NCI-H345 (cell line): ENCODE results near the gene FLT3LG.
A peak's percentile ranks its signal among the peaks of the same experiment; 100 is the strongest.

Experiments used
- DNase-seq: peaks from one replicate; lab custom pipeline; 2025; lab: John Stamatoyannopoulos, UW

FLT3LG gene

GRCh38 chr19:49473868-49474541, at the start of gene FLT3LG:
FLT3LG (plus strand) TSS chr19:49474215; CDS start chr19:49474640, 425 bp downstream.
- DNase-seq: peak; percentile 44

DNA sequence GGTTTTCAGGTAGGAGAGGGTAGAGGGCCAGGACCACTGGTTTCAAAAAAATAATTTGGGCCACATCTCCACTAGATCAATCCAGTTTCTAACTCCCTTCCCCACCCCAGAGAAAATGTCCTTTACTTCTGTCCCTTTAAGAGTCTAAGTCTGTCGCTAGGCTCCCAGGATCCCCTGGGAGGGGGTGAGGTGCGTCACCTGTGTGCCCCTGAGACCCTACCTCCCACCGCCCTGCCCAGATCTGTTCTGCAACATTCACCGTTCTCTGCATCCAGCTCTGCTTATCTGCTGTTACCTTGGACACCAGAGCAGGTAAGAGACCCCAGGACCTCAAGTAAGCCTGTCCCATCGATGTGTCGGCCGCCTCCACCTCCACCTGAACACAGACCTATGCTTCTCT, 48.8 kb upstream of the FLT3LG start, which contains the start of gene GFY:
TSS of gene GFY (plus strand) at position 211 of the 400 bp plus-strand sequence. CDS start 1,043 bp downstream, outside the sequence.
- DNase-seq: no peak

DNA sequence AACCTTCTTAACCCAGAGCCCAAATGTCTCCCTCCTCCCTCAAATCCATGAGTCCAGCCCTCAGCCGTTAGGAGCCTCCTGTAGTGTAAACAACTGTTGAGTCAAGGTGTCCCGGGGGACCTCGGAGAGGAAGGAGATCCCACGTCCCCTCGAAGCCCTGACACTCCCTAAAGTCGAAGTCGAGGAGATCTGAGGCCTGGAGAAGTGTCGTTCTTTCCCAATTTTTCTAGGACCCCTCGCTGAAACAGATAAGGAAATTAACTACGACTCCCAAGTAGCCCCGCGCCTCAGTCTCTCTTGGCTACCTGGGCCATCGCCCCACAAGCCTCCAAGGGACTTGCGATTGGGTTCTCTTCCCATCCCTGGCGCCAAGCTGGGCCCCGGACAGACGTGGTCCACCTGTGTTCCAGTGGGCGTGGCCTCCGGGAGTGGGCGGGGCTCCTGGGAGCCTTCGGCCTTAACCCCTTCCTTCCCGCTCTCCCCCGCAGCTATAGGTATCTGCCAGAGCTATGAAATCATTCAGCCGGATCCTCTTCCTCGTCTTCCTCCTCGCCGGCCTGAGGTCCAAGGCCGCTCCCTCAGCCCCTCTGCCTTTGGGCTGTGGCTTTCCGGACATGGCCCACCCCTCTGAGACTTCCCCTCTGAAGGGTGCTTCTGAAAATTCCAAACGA, 48.0 kb upstream of the FLT3LG start:
- peak; percentile 27 for DNase-seq

DNA sequence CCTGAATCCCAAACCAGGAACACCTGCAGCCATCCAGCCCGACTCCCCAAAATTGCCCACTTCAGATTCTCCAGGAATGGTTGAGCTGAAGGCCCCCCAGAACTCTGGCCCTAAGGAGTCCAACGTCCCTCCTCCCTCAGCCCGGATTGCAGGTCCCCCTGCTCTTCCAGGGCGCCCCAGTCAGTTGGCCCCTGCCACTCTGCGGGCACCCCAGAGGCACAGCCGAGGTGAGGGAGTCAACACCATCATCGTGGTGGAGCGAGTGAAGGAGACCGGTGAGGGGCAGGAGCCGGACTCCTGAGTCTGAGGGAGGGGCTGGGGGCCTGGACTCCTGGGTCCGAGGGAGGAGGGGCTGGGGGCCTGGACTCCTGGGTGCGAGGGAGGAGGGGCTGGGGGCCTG, 46.7 kb upstream of the FLT3LG start:
- DNase-seq: no peak

DNA sequence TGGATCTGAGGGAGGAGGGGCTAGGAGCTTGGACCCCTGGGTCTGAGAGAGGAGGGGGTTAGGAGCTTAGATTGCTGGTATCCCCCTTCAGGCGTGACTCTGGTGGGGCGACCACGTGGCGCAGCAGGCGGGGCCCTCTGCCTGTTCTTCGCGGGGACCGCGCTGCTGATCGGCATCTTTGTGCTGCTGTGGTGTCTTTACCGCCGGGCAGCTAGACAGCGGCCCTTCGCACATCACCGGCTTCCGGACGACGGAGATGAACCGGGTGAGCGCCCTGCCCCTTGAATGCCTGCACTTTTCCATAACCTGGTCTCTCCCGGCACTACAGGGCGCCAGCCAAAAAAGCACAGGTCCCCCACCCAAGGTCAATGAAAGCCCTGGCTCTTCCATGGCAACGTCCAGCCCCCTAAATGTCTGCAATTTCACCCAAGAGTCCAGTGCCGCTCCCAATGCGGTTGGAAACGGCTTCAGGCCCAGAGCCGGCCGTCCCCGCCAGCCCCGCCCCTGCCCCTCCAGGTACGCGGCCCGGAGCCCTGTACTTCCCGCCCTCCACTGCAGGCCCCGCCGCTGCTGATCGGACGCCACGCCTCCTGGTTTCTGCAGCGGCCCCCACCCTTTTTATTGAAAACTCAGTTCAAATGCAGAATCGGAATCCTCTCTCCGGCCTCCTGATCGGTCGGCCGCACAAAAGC, 46.0 kb upstream of the FLT3LG start:
- peak; percentile 34 for DNase-seq

GRCh38 chr19:49428547-49429451, 45.2 kb upstream of the FLT3LG start:
- no peak for DNase-seq

- no peak for DNase-seq
These were observed 43.8 kb upstream of the FLT3LG start for GRCh38 chr19:49430172-49430677.

- no peak for DNase-seq
These were observed 43.2 kb upstream of the FLT3LG start for GRCh38 chr19:49430678-49431329.

DNA sequence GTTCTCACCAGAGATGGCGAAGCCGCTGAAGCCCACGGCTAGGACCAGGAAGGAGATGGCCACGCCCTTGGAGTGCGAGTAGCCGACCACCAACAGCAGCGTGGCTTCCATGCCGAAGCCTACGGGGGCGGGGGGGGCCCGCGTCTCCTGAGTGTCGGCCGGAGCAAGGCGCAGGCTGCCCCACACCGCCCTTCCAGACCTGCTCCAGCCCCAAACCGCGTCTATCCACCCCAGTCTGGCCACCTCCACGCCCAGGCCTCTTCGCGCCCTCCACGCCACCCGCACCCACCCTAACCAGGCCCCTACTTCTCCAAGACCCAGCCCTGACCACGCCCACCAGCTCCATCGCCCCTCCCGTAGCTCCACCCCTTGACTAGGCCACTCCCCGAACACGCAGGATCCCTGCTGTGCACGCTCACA, 42.7 kb upstream of the FLT3LG start:
- DNase-seq: no peak

DNA sequence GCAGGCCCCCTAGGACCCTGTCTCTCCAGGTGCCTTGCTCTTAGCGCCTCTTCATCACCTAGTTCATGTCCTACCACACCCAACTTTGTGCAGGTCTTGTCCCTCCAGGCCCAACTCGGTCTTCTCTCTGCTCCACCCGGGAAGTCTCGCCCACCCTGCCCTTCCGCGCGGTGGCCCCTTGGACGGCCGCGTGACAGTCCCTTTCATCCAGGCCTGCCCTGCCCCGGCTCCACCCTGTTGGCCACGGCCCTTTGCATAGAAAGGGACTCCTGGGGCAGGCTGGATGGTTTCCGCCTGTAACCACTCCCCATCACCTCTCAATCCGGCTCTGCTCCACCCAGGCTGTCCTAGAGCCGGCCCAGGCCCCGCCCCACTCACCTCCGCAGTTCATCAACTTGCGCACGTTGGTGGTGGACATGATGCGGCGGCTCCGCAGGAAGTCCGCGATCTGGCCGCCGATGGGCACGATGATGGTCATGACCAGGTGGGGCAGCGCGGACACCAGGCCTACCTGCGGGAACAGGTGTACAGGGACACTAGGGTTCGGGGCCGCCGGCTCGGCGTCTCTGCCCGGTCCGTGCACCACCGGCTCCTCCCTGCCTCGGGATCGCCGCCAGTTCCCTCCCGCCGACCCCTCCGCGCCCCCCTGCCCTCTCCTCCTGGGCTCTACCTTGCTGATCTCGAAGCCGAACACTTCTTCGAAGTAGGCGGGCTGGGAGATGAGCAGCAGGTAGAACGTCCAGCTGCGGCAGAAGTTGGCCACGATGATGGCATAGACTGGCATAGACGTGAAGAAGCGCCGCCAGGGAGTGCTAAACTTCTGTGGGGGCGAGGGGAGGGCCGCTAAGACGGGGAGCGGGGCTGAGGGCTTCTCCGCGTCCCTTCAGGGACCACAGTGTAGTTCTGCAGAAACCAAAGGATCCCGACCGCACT, 41.6 kb upstream of the FLT3LG start:
- no peak for DNase-seq

GRCh38 chr19:49433240-49433901, 40.6 kb upstream of the FLT3LG start:
- DNase-seq: no peak

DNA sequence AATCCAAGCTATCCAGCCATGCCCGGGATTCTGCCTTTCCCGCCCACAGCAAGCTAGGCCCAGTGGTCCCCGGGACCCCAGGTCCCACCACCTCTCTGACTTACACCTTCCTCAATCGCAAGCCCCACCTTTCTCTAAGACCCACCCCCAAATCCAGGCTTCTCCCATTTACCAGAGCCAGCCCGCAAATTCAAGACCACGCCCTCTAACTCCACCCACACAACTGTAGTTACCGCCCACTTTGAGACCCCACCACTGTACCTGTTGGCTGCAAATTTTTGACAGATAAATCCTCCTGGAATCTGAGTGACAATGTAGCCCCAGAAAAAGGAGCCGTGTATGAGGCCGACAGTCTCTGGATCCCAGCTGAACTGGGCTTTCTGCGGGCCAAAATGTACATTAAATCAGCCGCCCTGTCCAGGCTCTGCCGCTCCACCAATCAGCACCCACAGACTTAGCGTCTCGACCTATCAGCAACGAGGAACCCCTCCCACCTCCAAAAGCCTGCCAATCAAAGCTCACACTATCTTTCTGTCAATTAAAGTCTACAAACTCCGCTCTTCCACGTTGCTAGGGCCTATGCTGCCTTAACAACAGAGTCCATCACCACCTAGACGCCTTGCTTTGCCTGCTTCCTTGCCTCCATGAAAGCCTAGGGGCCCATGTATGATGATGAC, 39.0 kb upstream of the FLT3LG start:
- DNase-seq: no peak

DNA sequence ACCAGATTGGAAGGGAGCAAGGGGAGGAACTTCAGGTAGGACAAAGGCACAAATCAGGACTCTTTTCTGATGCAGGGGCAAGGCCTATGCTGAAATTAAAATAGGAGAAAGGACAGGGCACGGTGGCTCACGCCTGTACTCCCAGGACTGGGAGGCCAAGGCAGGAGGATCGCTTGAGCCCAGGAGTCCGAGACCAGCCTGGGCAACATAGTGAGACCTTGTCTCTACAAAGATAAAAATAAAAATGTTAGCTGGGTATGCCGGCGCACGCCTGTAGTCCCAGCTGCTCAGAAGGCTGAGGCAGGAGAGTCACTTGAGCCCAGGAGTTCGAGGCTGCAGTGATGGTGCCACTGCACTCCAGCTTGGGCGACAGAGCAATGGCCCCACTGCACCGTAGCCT, 38.3 kb upstream of the FLT3LG start:
- DNase-seq: no peak

- DNase-seq: no peak
These were observed 37.5 kb upstream of the FLT3LG start for GRCh38 chr19:49436381-49437017.

GRCh38 chr19:49437231-49437630, 36.8 kb upstream of the FLT3LG start:
- DNase-seq: no peak

- no peak for DNase-seq
These were observed 35.8 kb upstream of the FLT3LG start for GRCh38 chr19:49438261-49438660.

- DNase-seq: no peak
These were observed 34.2 kb upstream of the FLT3LG start for GRCh38 chr19:49439836-49440235.

GRCh38 chr19:49440439-49441209, 33.4 kb upstream of the FLT3LG start:
- no peak for DNase-seq
